Measurements from ENCODE around the gene PCDHB10. TPM values are rescaled to one million over a fixed set of nuclear protein-coding genes. Genes with fewer than 3 reads are reported as not detected.
A peak's percentile ranks its signal among the peaks of the same experiment; 100 is the strongest.
"Not testable (repeated sequence)": the region's sequence is repeated elsewhere in the genome, so short reads cannot be mapped to it uniquely, and the experiment has no call there.

PCDHB10 gene
- total RNA-seq, 1 donor from 2014 or later: 9.3 TPM

GRCh38 chr5:141180313-141180712 is 11.8 kb upstream of the PCDHB10 start:
- no peaks in the 10 kb centered on the region for H3K4me1 ChIP-seq
- TF ChIP-seq EZH2phosphoT487 (IDR thresholded peaks at IDR 0.05): no peak
- peaks cover 33% of the 10 kb centered on the region for H3K9me3 Mint-ChIP-seq
- H3K4me3 Mint-ChIP-seq: no peak overlapping the region
- no peaks in the 10 kb centered on the region for H4K20me1 ChIP-seq (ENCODE audit: low read depth)
- H3K27ac ChIP-seq: no peak overlapping the region
- no peak overlapping the region for H2AFZ ChIP-seq (replicated peaks)
- peaks cover 6% of the 10 kb centered on the region for H3K27me3 Mint-ChIP-seq (ENCODE audit: insufficient read depth, low read depth)
- no peak overlapping the region for H3K4me3 ChIP-seq
- H3F3A ChIP-seq (ENCODE audit: low read depth): no peaks in the 10 kb centered on the region
- H3K4me1 Mint-ChIP-seq: no peaks in the 10 kb centered on the region
- H3K27ac Mint-ChIP-seq: no peak overlapping the region
- H3K36me3 Mint-ChIP-seq: peaks cover 14% of the 10 kb centered on the region
- H3K9ac ChIP-seq: no peak overlapping the region
- no peak overlapping the region for H3K4me2 ChIP-seq
- no peaks in the 10 kb centered on the region for H3K36me3 ChIP-seq
- no peaks in the 10 kb centered on the region for H3K79me2 ChIP-seq (ENCODE audit: low read depth)
- no peak for DNase-seq (ENCODE audit: low spot score)
- H3K27me3 ChIP-seq: no peaks in the 10 kb centered on the region
- H3K9me3 ChIP-seq (ENCODE audit: low read depth): no peaks in the 10 kb centered on the region

DNA sequence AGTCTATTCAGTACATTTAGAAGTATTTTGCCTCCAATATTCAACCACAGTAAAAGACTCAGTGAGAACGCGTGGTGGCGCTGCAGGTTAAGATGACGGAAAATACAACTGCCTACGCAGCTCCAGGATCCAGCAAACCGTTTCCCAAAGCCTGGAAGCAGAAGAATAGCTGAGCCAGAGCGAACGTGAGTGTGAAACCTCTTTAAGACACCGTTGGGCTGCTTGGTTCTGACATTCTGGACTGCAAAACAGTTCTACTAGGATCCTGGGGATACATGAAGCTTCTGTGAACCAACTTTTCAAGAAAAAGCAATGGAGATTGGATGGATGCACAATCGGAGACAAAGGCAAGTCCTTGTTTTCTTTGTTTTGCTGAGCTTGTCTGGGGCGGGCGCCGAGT is 9.9 kb upstream of the PCDHB10 start, which contains the start of gene PCDHB16:
PCDHB16 (plus strand) TSS at position 140 of the 400 bp plus-strand sequence; CDS start at position 313, 173 bp downstream.
- Mint-ChIP-seq H3K27me3 (ENCODE audit: insufficient read depth, low read depth) (peaks cover 6% of the 10 kb centered on the region), H3K4me1 (no peaks in the 10 kb centered on the region), H3K36me3 (peaks cover 14% of the 10 kb centered on the region), H3K9me3 (peaks cover 37% of the 10 kb centered on the region), H3K27ac (peak within 1 kb of the TSS; percentile 94), H3K4me3 (peak within 1 kb of the TSS; percentile 78)
- no peaks in the 10 kb centered on the region for H3K36me3 ChIP-seq
- TF ChIP-seq, protein P1, sequence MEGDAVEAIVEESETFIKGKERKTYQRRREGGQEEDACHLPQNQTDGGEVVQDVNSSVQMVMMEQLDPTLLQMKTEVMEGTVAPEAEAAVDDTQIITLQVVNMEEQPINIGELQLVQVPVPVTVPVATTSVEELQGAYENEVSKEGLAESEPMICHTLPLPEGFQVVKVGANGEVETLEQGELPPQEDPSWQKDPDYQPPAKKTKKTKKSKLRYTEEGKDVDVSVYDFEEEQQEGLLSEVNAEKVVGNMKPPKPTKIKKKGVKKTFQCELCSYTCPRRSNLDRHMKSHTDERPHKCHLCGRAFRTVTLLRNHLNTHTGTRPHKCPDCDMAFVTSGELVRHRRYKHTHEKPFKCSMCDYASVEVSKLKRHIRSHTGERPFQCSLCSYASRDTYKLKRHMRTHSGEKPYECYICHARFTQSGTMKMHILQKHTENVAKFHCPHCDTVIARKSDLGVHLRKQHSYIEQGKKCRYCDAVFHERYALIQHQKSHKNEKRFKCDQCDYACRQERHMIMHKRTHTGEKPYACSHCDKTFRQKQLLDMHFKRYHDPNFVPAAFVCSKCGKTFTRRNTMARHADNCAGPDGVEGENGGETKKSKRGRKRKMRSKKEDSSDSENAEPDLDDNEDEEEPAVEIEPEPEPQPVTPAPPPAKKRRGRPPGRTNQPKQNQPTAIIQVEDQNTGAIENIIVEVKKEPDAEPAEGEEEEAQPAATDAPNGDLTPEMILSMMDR (IDR thresholded peaks at IDR 0.05): peak; percentile 72
- TF ChIP-seq EZH2phosphoT487 (IDR thresholded peaks at IDR 0.05) (no peak), EZH2 (IDR thresholded peaks at IDR 0.05) (no peak)
- peak; percentile 79 for DNase-seq (ENCODE audit: low spot score)
- H3K4me2 ChIP-seq: peak within 1 kb of the TSS; percentile 55
- H3K27me3 ChIP-seq: no peaks in the 10 kb centered on the region
- H3K4me3 ChIP-seq: peak within 1 kb of the TSS; percentile 44
- peak within 1 kb of the TSS; percentile 96 for H2AFZ ChIP-seq (replicated peaks)
- H3K9me3 ChIP-seq (ENCODE audit: low read depth): no peaks in the 10 kb centered on the region
- H3K9ac ChIP-seq: no peak within 1 kb of the TSS
- H3K79me2 ChIP-seq (ENCODE audit: low read depth): no peaks in the 10 kb centered on the region
- H4K20me1 ChIP-seq (ENCODE audit: low read depth): no peaks in the 10 kb centered on the region
- no peaks in the 10 kb centered on the region for H3F3A ChIP-seq (ENCODE audit: low read depth)
- no peak within 1 kb of the TSS for H3K27ac ChIP-seq
- H3K4me1 ChIP-seq: no peaks in the 10 kb centered on the region

- not testable (repeated sequence) for H3K27ac ChIP-seq; H3K27me3 ChIP-seq; H3F3A ChIP-seq (ENCODE audit: low read depth); H3K9me3 ChIP-seq (ENCODE audit: low read depth); H3K9ac ChIP-seq; H3K4me3 Mint-ChIP-seq; H4K20me1 ChIP-seq (ENCODE audit: low read depth); H3K4me3 ChIP-seq; H3K4me1 ChIP-seq; H3K36me3 ChIP-seq; H3K27ac Mint-ChIP-seq; H3K4me1 Mint-ChIP-seq; H2AFZ ChIP-seq (replicated peaks); H3K27me3 Mint-ChIP-seq (ENCODE audit: insufficient read depth, low read depth); H3K79me2 ChIP-seq (ENCODE audit: low read depth); H3K4me2 ChIP-seq; DNase-seq (ENCODE audit: low spot score)
- Mint-ChIP-seq H3K36me3 (peaks cover 18% of the 10 kb centered on the region), H3K9me3 (peaks cover 44% of the 10 kb centered on the region)
These were observed 7.9 kb upstream of the PCDHB10 start for GRCh38 chr5:141184117-141184855.

DNA sequence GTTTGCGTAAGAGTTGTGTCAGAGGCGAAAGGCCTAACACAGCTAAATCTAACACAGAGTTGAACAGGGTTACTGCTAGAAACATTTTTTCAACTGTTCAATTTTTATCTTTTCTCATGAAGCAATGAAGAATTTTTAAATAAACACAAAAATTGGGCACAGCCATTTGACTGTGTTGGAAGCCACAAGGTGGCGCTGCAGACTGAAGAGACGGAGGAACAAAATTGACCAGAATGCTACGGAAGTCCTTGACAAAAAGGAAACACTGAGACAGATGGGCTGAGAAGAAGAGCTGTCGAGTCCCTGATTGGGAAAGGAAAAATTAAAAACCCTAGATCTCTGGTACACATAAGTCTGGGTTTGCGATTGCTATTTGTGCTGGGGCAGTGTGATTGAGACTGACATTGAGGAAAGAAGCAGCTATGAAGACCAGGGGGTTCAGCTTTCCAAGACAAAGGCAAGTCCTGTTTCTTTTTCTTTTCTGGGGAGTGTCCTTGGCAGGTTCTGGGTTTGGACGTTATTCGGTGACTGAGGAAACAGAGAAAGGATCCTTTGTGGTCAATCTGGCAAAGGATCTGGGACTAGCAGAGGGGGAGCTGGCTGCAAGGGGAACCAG is 5.1 kb upstream of the PCDHB10 start, which contains the start of gene PCDHB9:
PCDHB9 (plus strand) TSS at position 265 of the 616 bp plus-strand sequence; CDS start at position 423, 158 bp downstream.
- Histone ChIP-seq H3K9me3 (ENCODE audit: low read depth) (no peaks in the 10 kb centered on the region), H3K4me1 (no peaks in the 10 kb centered on the region), H3K4me2 (no peak within 1 kb of the TSS), H2AFZ (replicated peaks) (peak within 1 kb of the TSS; percentile 32), H3K4me3 (no peak within 1 kb of the TSS), H3F3A (ENCODE audit: low read depth) (peaks cover 2% of the 10 kb centered on the region), H3K27me3 (no peaks in the 10 kb centered on the region), H3K27ac (no peak within 1 kb of the TSS), H3K79me2 (ENCODE audit: low read depth) (no peaks in the 10 kb centered on the region), H3K36me3 (peaks cover 3% of the 10 kb centered on the region), H4K20me1 (ENCODE audit: low read depth) (no peaks in the 10 kb centered on the region), H3K9ac (no peak within 1 kb of the TSS)
- Mint-ChIP-seq H3K9me3 (peaks cover 55% of the 10 kb centered on the region), H3K36me3 (peaks cover 18% of the 10 kb centered on the region), H3K27me3 (ENCODE audit: insufficient read depth, low read depth) (peaks cover 6% of the 10 kb centered on the region), H3K4me1 (no peaks in the 10 kb centered on the region), H3K4me3 (no peak within 1 kb of the TSS), H3K27ac (peak within 1 kb of the TSS; percentile 0)
- TF ChIP-seq EZH2phosphoT487 (IDR thresholded peaks at IDR 0.05) (no peak), EZH2 (IDR thresholded peaks at IDR 0.05) (no peak)
- TF ChIP-seq, protein P1 (IDR thresholded peaks at IDR 0.05): peak; percentile 74
- peak; percentile 65 for DNase-seq (ENCODE audit: low spot score)

DNA sequence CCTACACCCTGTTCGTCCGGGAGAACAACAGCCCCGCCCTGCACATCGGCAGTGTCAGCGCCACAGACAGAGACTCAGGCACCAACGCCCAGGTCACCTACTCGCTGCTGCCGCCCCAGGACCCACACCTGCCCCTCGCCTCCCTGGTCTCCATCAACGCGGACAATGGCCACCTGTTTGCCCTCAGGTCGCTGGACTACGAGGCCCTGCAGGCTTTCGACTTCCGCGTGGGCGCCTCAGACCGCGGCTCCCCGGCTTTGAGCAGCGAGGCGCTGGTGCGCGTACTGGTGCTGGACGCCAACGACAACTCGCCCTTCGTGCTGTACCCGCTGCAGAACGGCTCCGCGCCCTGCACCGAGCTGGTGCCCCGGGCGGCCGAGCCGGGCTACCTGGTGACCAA is 3.5 kb upstream of the PCDHB10 start:
- not testable (repeated sequence) for DNase-seq (ENCODE audit: low spot score); H3K4me1 Mint-ChIP-seq; H3F3A ChIP-seq (ENCODE audit: low read depth); H3K27ac ChIP-seq; H4K20me1 ChIP-seq (ENCODE audit: low read depth); H3K4me3 Mint-ChIP-seq; H2AFZ ChIP-seq (replicated peaks); H3K36me3 ChIP-seq; H3K27me3 Mint-ChIP-seq (ENCODE audit: insufficient read depth, low read depth); H3K4me1 ChIP-seq; H3K27me3 ChIP-seq; H3K27ac Mint-ChIP-seq; H3K79me2 ChIP-seq (ENCODE audit: low read depth); H3K4me3 ChIP-seq; H3K4me2 ChIP-seq; H3K9me3 ChIP-seq (ENCODE audit: low read depth); H3K9ac ChIP-seq
- Mint-ChIP-seq H3K36me3 (peaks cover 18% of the 10 kb centered on the region), H3K9me3 (peaks cover 55% of the 10 kb centered on the region)

DNA sequence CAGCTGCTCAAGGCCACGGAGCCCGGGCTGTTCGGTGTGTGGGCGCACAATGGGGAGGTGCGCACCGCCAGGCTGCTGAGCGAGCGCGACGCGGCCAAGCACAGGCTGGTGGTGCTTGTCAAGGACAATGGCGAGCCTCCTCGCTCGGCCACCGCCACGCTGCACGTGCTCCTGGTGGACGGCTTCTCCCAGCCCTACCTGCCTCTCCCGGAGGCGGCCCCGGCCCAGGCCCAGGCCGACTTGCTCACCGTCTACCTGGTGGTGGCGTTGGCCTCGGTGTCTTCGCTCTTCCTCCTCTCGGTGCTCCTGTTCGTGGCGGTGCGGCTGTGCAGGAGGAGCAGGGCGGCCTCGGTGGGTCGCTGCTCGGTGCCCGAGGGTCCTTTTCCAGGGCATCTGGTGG is 3.0 kb upstream of the PCDHB10 start:
- H3K9ac ChIP-seq; H3K27ac Mint-ChIP-seq; H3K4me3 ChIP-seq; H2AFZ ChIP-seq (replicated peaks); H3K27me3 ChIP-seq; H4K20me1 ChIP-seq (ENCODE audit: low read depth); H3K79me2 ChIP-seq (ENCODE audit: low read depth); H3K27ac ChIP-seq; H3K4me1 ChIP-seq; H3K4me1 Mint-ChIP-seq; H3F3A ChIP-seq (ENCODE audit: low read depth); DNase-seq (ENCODE audit: low spot score); H3K36me3 ChIP-seq; H3K4me2 ChIP-seq; H3K4me3 Mint-ChIP-seq; H3K9me3 ChIP-seq (ENCODE audit: low read depth); H3K27me3 Mint-ChIP-seq (ENCODE audit: insufficient read depth, low read depth): not testable (repeated sequence)
- Mint-ChIP-seq H3K9me3 (peaks cover 54% of the 10 kb centered on the region), H3K36me3 (peaks cover 17% of the 10 kb centered on the region)

Data from neural progenitor cell (in vitro differentiated cells).